A549 (cell line): ENCODE measurements around the gene NDUFB1. TPM values are rescaled to one million over a fixed set of nuclear protein-coding genes. Genes with fewer than 3 reads are reported as not detected.

ENCODE experiments used
- ATAC-seq, 2 experiments: fragments of 200-7000 bp in 1 of 2; fragments of >200 bp in 1 of 2; cut with Nextera tagmentation in 1 of 2; cut with Tn5 transposase in 1 of 2; 3 replicates each; pipeline versions ENCODE4 v1.8.0 to v1.9.1; 2018 to 2020; ENCODE audit warnings: mild to moderate bottlenecking in 1 of 2, moderate library complexity in 1 of 2
- CTCF ChIA-PET: fragments of 300-600 bp; sonication (Branson Sonifier 250); formaldehyde crosslinking; extraction: SDS; loops from one replicate; lab custom pipeline; 2021; ENCODE audit warnings: antibody characterized with exemption, inconsistent platforms; lab: Yijun Ruan, JAX
- POLR2A ChIA-PET: fragments of 350-600 bp; formaldehyde crosslinking; extraction: SDS; loops from one replicate; lab custom pipeline; 2021; ENCODE audit warnings: antibody characterized with exemption, inconsistent platforms; lab: Yijun Ruan, JAX
- DNase-seq, 2 experiments: peaks; one replicate each; pipeline versions ENCODE4 v3.0.0 to v3.0.0-alpha.2; 2011 to 2016; ENCODE audit warnings: low read depth in 1 of 2, low spot score in 1 of 2
- FAIRE-seq: peaks from 2 replicates; lab custom pipeline; 2011; peaks lifted over from hg19 to GRCh38; lab: Jason Lieb, UNC
- H3K27ac ChIP-seq, 2 experiments: fragments of >200 bp; sonication (Bioruptor Twin); formaldehyde crosslinking; 3 replicates each; pipeline ENCODE4 v1.5.1; 2016 to 2017
- H3K4me1 ChIP-seq: fragments of >200 bp; sonication (Bioruptor Twin); formaldehyde crosslinking; 3 replicates; pipeline ENCODE4 v1.6.1; 2016
- H3K4me2 ChIP-seq: fragments of >200 bp; sonication (Bioruptor Twin); formaldehyde crosslinking; 3 replicates; pipeline ENCODE4 v1.6.1; 2016
- H3K4me3 ChIP-seq: fragments of >200 bp; sonication (Bioruptor Twin); formaldehyde crosslinking; 3 replicates; pipeline ENCODE4 v1.5.1; 2016
- H3K9me3 ChIP-seq: fragments of >200 bp; sonication (Bioruptor Twin); formaldehyde crosslinking; 3 replicates; pipeline ENCODE4 v1.6.1; 2016
- BHLHE40 ChIP-seq: IDR thresholded peaks from 2 replicates; pipeline ENCODE4 v1.6.1; 2012; ENCODE audit warnings: low read depth, low read length, inconsistent platforms
- CHD2 ChIP-seq: fragments of 150-350 bp; IDR thresholded peaks from 2 replicates; pipeline ENCODE4 v1.6.1; 2014; ENCODE audit warnings: low read length; ENCODE audit not compliant: partially characterized antibody
- CHD4 ChIP-seq: fragments of 200-600 bp; sonication (generic); IDR thresholded peaks from 2 replicates; pipeline ENCODE4 v1.6.1; 2016; ENCODE audit warnings: antibody characterized with exemption, mild to moderate bottlenecking, borderline replicate concordance
- EP300 ChIP-seq, 2 experiments: fragments of >200 bp; sonication (Bioruptor Twin); formaldehyde crosslinking; IDR thresholded peaks; 2 replicates in 1 of 2; 3 replicates in 1 of 2; pipeline ENCODE4 v1.6.1; 2016 to 2017
- FOSB ChIP-seq: fragments of 250-450 bp; sonication (Bioruptor Pico); IDR thresholded peaks from 2 replicates; pipeline ENCODE4 v1.5.0; 2020; ENCODE audit warnings: mild to moderate bottlenecking, moderate library complexity
- GATA3 ChIP-seq: IDR thresholded peaks from 2 replicates; pipeline ENCODE4 v1.6.1; 2012; ENCODE audit warnings: borderline replicate concordance
- HDAC2 ChIP-seq: fragments of 200-600 bp; sonication (generic); IDR thresholded peaks from 2 replicates; pipeline ENCODE4 v1.6.1; 2016
- HOXA7 ChIP-seq: fragments of 250-450 bp; sonication (Bioruptor Pico); IDR thresholded peaks from 2 replicates; pipeline ENCODE4 v1.5.0; 2020; ENCODE audit warnings: mild to moderate bottlenecking, moderate library complexity
- JUN ChIP-seq, 2 experiments: fragments of >200 bp; sonication (Bioruptor Twin); formaldehyde crosslinking; IDR thresholded peaks; 2 replicates in 1 of 2; 3 replicates in 1 of 2; pipeline ENCODE4 v1.6.1; 2016 to 2017
- MAZ ChIP-seq: fragments of 150-350 bp; IDR thresholded peaks from 2 replicates; pipeline ENCODE4 v1.6.1; 2014; ENCODE audit warnings: antibody characterized with exemption, low read depth, low read length, borderline replicate concordance
- MYC ChIP-seq: IDR thresholded peaks from 2 replicates; pipeline ENCODE4 v1.6.1; 2012; ENCODE audit warnings: mild to moderate bottlenecking, inconsistent platforms, low read length, improper control_type of control experiment, borderline replicate concordance
- NR3C1 ChIP-seq: fragments of >200 bp; sonication (Bioruptor Twin); formaldehyde crosslinking; IDR thresholded peaks from 3 replicates; pipeline ENCODE4 v1.6.1; 2017
- PHF8 ChIP-seq: fragments of 200-600 bp; sonication (generic); IDR thresholded peaks from 2 replicates; pipeline ENCODE4 v1.6.1; 2016; ENCODE audit warnings: low read depth, mild to moderate bottlenecking, antibody characterized with exemption, moderate library complexity, borderline replicate concordance
- POLR2A ChIP-seq: IDR thresholded peaks from 2 replicates; pipeline ENCODE4 v1.6.1; 2012; ENCODE audit warnings: mild to moderate bottlenecking, low read length
- RARB ChIP-seq: fragments of 250-450 bp; sonication (Bioruptor Pico); IDR thresholded peaks from 2 replicates; pipeline ENCODE4 v1.8.0; 2021; ENCODE audit warnings: mild to moderate bottlenecking, moderate library complexity
- RFX5 ChIP-seq: fragments of 450-650 bp; IDR thresholded peaks from 2 replicates; pipeline ENCODE4 v1.7.1; 2014; ENCODE audit warnings: antibody characterized with exemption, mild to moderate bottlenecking, moderate library complexity
- ZFP36 ChIP-seq: fragments of 450-650 bp; IDR thresholded peaks from 2 replicates; pipeline ENCODE4 v1.6.1; 2014; ENCODE audit warnings: borderline replicate concordance; ENCODE audit not compliant: partially characterized antibody
- ZNF302 ChIP-seq: fragments of 250-450 bp; sonication (Bioruptor Pico); IDR thresholded peaks from 2 replicates; pipeline ENCODE4 v1.9.0; 2021; ENCODE audit warnings: inconsistent platforms, mild to moderate bottlenecking, moderate library complexity
- WGBS: methylation state at CpG from one replicate; pipeline ENCODE4 v1.1.6; 2017; ENCODE audit errors: missing lambda C conversion rate; 5-methylcytosine and 5-hydroxymethylcytosine counted together
- polyA minus RNA-seq: library from RNA; depleted of rRNA, polyadenylated mRNA; stranded (reverse); fragments of >200 nt; gene quantifications from 2 replicates; pipeline ENCODE4 v1.2.3, GENCODE V29; 2011; rRNA and poly(A)+ RNA removed
- polyA plus RNA-seq, 4 experiments: library from polyadenylated mRNA; depleted of rRNA in 3 of 4; stranded (reverse); fragments of >200 nt; fragmentation: RNase III in 1 of 4; extraction: RNeasy Plus Mini Kit Qiagen cat#74134 plus additional on column Dnase treatment in 1 of 4; gene quantifications; 2 replicates in 3 of 4; 3 replicates in 1 of 4; pipeline ENCODE4 v1.2.3, GENCODE V29; 2011 to 2017
- TF ChIP-seq, protein P1 (sequence below): IDR thresholded peaks from 2 replicates; pipeline ENCODE4 v1.6.1; 2012; ENCODE audit warnings: low read depth, borderline replicate concordance
- TF ChIP-seq, protein P2 (sequence below): fragments of >200 bp; sonication (Bioruptor Twin); formaldehyde crosslinking; IDR thresholded peaks from 3 replicates; pipeline ENCODE4 v1.6.1; 2016
- TF ChIP-seq, protein P3 (sequence below): fragments of 150-350 bp; IDR thresholded peaks from 2 replicates; pipeline ENCODE4 v1.6.1; 2014; ENCODE audit warnings: low read depth, mild to moderate bottlenecking, low read length
- TF ChIP-seq, protein P4 (sequence below): fragments of 250-450 bp; sonication (Bioruptor Pico); IDR thresholded peaks from 2 replicates; pipeline ENCODE4 v1.5.0; 2021; ENCODE audit warnings: mild to moderate bottlenecking, moderate library complexity, borderline replicate concordance
- TF ChIP-seq, protein P5 (sequence below): IDR thresholded peaks from 2 replicates; pipeline ENCODE4 v1.6.1; 2012
- TF ChIP-seq, protein P6 (sequence below): fragments of 450-650 bp; IDR thresholded peaks from 2 replicates; pipeline ENCODE4 v1.6.1; 2014; ENCODE audit warnings: antibody characterized with exemption

The NDUFB1 gene
- polyA plus RNA-seq (2011; rRNA removed) (397 and 704 TPM in 2 replicates), polyA plus RNA-seq (2017; fragmentation: RNase III; extraction: RNeasy Plus Mini Kit Qiagen cat#74134 plus additional on column Dnase treatment) (594 to 640 TPM (median 596 TPM) in 3 replicates), polyA minus RNA-seq (54.7 and 63.4 TPM in 2 replicates)
- 353 and 539 TPM in 2 replicates for polyA plus RNA-seq (2012; cell fraction: cytosol; rRNA removed)
- polyA plus RNA-seq (2012; cell fraction: nucleus; rRNA removed): 107 and 360 TPM in 2 replicates

DNA sequence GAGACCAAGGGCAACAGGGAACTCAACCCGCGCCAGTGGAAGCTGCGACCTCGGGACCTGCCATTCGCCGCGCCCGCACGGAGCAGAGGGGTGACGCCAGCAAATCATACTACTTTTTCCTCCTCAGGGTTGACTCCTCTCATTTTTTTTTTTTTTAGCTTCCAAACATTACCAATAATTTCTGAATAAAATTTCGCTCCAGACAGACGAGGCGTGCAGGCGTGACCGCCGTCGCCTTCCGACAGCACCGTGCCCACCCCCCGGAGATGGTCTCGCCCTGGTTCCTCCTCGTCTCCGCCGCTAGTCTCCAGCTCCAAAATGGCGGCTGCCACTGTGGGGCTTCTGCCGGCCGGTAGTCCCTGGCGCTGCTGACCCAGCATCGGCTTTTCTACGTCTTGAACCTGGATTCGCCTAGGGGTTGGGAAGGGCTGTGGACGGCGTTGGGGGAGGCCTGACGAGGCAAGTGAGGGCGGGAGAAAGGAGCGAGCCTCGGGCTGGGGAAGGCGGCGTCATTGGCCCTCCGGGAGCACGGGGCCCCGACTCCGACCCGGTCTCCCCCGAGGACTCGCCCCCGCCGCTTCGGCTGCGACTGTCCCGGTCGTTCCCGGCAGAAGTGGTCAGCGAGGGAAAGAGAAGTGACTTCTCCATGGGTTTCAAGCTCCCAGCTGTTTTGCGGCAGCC is at the start of gene NDUFB1, which contains the start of gene CPSF2:
Gene NDUFB1, minus strand, starts transcription at position 37 of the 681 bp plus-strand sequence. CDS start 4,069 bp downstream, outside the sequence.
Gene CPSF2, plus strand, starts transcription at position 300 of the 681 bp plus-strand sequence. CDS start 9,016 bp downstream, outside the sequence.
- no peak for FAIRE-seq
- 1% methylated on average over 30 of the region's 55 CpGs for WGBS
- no peaks in the 10 kb centered on the region for H3K9me3 ChIP-seq
- TF ChIP-seq FOSB (CRISPR knock-in tag) (no peak), CHD4 (no peak), ZFP36 (no peak), RARB (CRISPR knock-in tag) (no peak), BHLHE40 (peak; percentile 79), POLR2A (peak; percentile 94), ZNF302 (CRISPR knock-in tag) (no peak), GATA3 (peak; percentile 90; the same call in 1 of the 2 replicates), HOXA7 (no peak), EP300 (IDR thresholded peaks at IDR 0.05) (no peak), PHF8 (peak; percentile 86), NR3C1 (no peak), MYC (no peak), MAZ (no peak), RFX5 (no peak), JUN (IDR thresholded peaks at IDR 0.05) (peak; percentile 83 to 96), CHD2 (no peak), HDAC2 (no peak)
- TF ChIP-seq, protein P1, sequence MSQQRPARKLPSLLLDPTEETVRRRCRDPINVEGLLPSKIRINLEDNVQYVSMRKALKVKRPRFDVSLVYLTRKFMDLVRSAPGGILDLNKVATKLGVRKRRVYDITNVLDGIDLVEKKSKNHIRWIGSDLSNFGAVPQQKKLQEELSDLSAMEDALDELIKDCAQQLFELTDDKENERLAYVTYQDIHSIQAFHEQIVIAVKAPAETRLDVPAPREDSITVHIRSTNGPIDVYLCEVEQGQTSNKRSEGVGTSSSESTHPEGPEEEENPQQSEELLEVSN: peak; percentile 20; the same call in 1 of the 2 replicates
- TF ChIP-seq, protein P2, sequence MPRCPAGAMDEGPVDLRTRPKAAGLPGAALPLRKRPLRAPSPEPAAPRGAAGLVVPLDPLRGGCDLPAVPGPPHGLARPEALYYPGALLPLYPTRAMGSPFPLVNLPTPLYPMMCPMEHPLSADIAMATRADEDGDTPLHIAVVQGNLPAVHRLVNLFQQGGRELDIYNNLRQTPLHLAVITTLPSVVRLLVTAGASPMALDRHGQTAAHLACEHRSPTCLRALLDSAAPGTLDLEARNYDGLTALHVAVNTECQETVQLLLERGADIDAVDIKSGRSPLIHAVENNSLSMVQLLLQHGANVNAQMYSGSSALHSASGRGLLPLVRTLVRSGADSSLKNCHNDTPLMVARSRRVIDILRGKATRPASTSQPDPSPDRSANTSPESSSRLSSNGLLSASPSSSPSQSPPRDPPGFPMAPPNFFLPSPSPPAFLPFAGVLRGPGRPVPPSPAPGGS: peak; percentile 67; the same call in 2 of the 3 replicates
- TF ChIP-seq, protein P3, sequence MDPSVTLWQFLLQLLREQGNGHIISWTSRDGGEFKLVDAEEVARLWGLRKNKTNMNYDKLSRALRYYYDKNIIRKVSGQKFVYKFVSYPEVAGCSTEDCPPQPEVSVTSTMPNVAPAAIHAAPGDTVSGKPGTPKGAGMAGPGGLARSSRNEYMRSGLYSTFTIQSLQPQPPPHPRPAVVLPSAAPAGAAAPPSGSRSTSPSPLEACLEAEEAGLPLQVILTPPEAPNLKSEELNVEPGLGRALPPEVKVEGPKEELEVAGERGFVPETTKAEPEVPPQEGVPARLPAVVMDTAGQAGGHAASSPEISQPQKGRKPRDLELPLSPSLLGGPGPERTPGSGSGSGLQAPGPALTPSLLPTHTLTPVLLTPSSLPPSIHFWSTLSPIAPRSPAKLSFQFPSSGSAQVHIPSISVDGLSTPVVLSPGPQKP: no peak
- TF ChIP-seq, protein P4, sequence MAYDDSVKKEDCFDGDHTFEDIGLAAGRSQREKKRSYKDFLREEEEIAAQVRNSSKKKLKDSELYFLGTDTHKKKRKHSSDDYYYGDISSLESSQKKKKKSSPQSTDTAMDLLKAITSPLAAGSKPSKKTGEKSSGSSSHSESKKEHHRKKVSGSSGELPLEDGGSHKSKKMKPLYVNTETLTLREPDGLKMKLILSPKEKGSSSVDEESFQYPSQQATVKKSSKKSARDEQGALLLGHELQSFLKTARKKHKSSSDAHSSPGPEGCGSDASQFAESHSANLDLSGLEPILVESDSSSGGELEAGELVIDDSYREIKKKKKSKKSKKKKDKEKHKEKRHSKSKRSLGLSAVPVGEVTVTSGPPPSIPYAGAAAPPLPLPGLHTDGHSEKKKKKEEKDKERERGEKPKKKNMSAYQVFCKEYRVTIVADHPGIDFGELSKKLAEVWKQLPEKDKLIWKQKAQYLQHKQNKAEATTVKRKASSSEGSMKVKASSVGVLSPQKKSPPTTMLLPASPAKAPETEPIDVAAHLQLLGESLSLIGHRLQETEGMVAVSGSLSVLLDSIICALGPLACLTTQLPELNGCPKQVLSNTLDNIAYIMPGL (CRISPR knock-in tag): peak; percentile 63; the same call in 1 of the 2 replicates
- TF ChIP-seq, protein P5, sequence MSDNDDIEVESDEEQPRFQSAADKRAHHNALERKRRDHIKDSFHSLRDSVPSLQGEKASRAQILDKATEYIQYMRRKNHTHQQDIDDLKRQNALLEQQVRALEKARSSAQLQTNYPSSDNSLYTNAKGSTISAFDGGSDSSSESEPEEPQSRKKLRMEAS: peak; percentile 67
- TF ChIP-seq, protein P6, sequence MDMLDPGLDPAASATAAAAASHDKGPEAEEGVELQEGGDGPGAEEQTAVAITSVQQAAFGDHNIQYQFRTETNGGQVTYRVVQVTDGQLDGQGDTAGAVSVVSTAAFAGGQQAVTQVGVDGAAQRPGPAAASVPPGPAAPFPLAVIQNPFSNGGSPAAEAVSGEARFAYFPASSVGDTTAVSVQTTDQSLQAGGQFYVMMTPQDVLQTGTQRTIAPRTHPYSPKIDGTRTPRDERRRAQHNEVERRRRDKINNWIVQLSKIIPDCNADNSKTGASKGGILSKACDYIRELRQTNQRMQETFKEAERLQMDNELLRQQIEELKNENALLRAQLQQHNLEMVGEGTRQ: peak; percentile 57
- ChIA-PET POLR2A (interaction anchor here (0.9 to 5.2 kb wide), 7 partner anchors 11 to 672 kb away, joined by 3 to 60 read pairs (median 4); partner anchors contain the start of genes ATXN3, GOLGA5, LGMN and TRIP11), CTCF (interaction anchor here (0.6 to 10.3 kb wide), 7 partner anchors 13 to 569 kb away, joined by 3 to 99 read pairs (median 4); partner anchors contain the start of gene ATXN3)
- ATAC-seq: peak; percentile 94 to 96
- H3K27ac ChIP-seq: peak within 1 kb of the TSS; percentile 97 to 98
- H3K4me1 ChIP-seq: peaks cover 14% of the 10 kb centered on the region; the same call in 2 of the 3 replicates
- H3K4me3 ChIP-seq: peak within 1 kb of the TSS; percentile 94
- DNase-seq: peak; percentile 79 to 96
- peak within 1 kb of the TSS; percentile 91 for H3K4me2 ChIP-seq
